Measurements from ENCODE around the gene AKAP8L. TPM values are rescaled to one million over a fixed set of nuclear protein-coding genes. Genes with fewer than 3 reads are reported as not detected.
A peak's percentile ranks its signal among the peaks of the same experiment; 100 is the strongest.

Gene AKAP8L
- total and polyA plus RNA-seq, 4 donors: 16.4 to 67.1 (median 42.9) TPM

GRCh38 chr19:15439078-15439799 is 20.5 kb upstream of the AKAP8L start:
- peaks cover 12 to 29% (median 24%) of the 10 kb centered on the region in 4 donors for H3K4me1 ChIP-seq (ENCODE audit: control insufficient read depth in 4 of 4, insufficient read depth in 4 of 4, low read length in 3 of 4)
- no peaks in the 10 kb centered on the region for H3K36me3 ChIP-seq (ENCODE audit: control insufficient read depth in 4 of 4, insufficient read depth in 3 of 4, low read depth in 1 of 4, low read length in 3 of 4)
- H3K4me3 ChIP-seq (ENCODE audit: low read depth in 1 of 3, low read length in 3 of 3): no peak overlapping the region
- WGBS: 83% methylated on average over 25 of the region's 25 CpGs
- H3K9ac ChIP-seq (ENCODE audit: low read depth in 1 of 2, low read length in 2 of 2): no peak overlapping the region
- no peaks in the 10 kb centered on the region for H3K9me3 ChIP-seq (ENCODE audit: control insufficient read depth in 4 of 4, low read length in 3 of 4)
- no peak overlapping the region for H3K27ac ChIP-seq (ENCODE audit: low read depth in 1 of 2, low read length in 2 of 2)
- DNase-seq (ENCODE audit: low spot score): no peak
- no peak for TF ChIP-seq SP1 (IDR thresholded peaks at IDR 0.05)
- no peaks in the 10 kb centered on the region for H3K27me3 ChIP-seq (ENCODE audit: control insufficient read depth in 4 of 4, insufficient read depth in 4 of 4, low read length in 3 of 4)

- Histone ChIP-seq H3K27ac (ENCODE audit: low read depth in 1 of 2, low read length in 2 of 2) (no peak overlapping the region), H3K36me3 (ENCODE audit: control insufficient read depth in 4 of 4, insufficient read depth in 3 of 4, low read depth in 1 of 4, low read length in 3 of 4) (no peaks in the 10 kb centered on the region), H3K4me1 (ENCODE audit: control insufficient read depth in 4 of 4, insufficient read depth in 4 of 4, low read length in 3 of 4) (peaks cover 12 to 24% (median 18%) of the 10 kb centered on the region in 4 donors), H3K9me3 (ENCODE audit: control insufficient read depth in 4 of 4, low read length in 3 of 4) (no peaks in the 10 kb centered on the region), H3K9ac (ENCODE audit: low read depth in 1 of 2, low read length in 2 of 2) (no peak overlapping the region), H3K4me3 (ENCODE audit: low read depth in 1 of 3, low read length in 3 of 3) (no peak overlapping the region), H3K27me3 (ENCODE audit: control insufficient read depth in 4 of 4, insufficient read depth in 4 of 4, low read length in 3 of 4) (no peaks in the 10 kb centered on the region)
- no peak for DNase-seq (ENCODE audit: low spot score)
- WGBS: 96% methylated on average over 27 of the region's 27 CpGs
- no peak for TF ChIP-seq SP1 (IDR thresholded peaks at IDR 0.05)
- no peak for TF ChIP-seq REST (IDR thresholded peaks at IDR 0.05)
- TF ChIP-seq ATF3 (IDR thresholded peaks at IDR 0.05): no peak
- TF ChIP-seq FOXA1 (IDR thresholded peaks at IDR 0.05): no peak
- no peak for TF ChIP-seq RAD21 (IDR thresholded peaks at IDR 0.05)
- TF ChIP-seq ZBTB33 (IDR thresholded peaks at IDR 0.05): no peak
- no peak for TF ChIP-seq HNF4A (conservative IDR thresholded peaks at IDR 0.05)
- no peak for TF ChIP-seq TAF1 (conservative IDR thresholded peaks at IDR 0.05)
- TF ChIP-seq GABPA (IDR thresholded peaks at IDR 0.05 in 1 of 2, conservative IDR thresholded peaks at IDR 0.05 in 1 of 2): no peak
Observed at GRCh38 chr19:15438577-15438976, 19.8 kb upstream of the AKAP8L start.

- DNase-seq (ENCODE audit: low spot score): no peak
- Histone ChIP-seq H3K9ac (ENCODE audit: low read depth in 1 of 2, low read length in 2 of 2) (no peak overlapping the region), H3K9me3 (ENCODE audit: control insufficient read depth in 4 of 4, low read length in 3 of 4) (no peaks in the 10 kb centered on the region), H3K27me3 (ENCODE audit: control insufficient read depth in 4 of 4, insufficient read depth in 4 of 4, low read length in 3 of 4) (no peaks in the 10 kb centered on the region), H3K4me3 (ENCODE audit: low read depth in 1 of 3, low read length in 3 of 3) (no peak overlapping the region), H3K4me1 (ENCODE audit: control insufficient read depth in 4 of 4, insufficient read depth in 4 of 4, low read length in 3 of 4) (peaks cover 12 to 24% (median 16%) of the 10 kb centered on the region in 4 donors), H3K27ac (ENCODE audit: low read depth in 1 of 2, low read length in 2 of 2) (no peak overlapping the region), H3K36me3 (ENCODE audit: control insufficient read depth in 4 of 4, insufficient read depth in 3 of 4, low read depth in 1 of 4, low read length in 3 of 4) (no peaks in the 10 kb centered on the region)
- TF ChIP-seq HNF4A (conservative IDR thresholded peaks at IDR 0.05): peak in 1 of 2 donors; percentile 17
- TF ChIP-seq RAD21 (IDR thresholded peaks at IDR 0.05): no peak
- TF ChIP-seq RXRA (IDR thresholded peaks at IDR 0.05): peak in 1 of 2 donors; percentile 22
- 60% methylated on average over 2 of the region's 2 CpGs for whole genome bisulfite sequencing
Observed at GRCh38 chr19:15438124-15438496, 19.3 kb upstream of the AKAP8L start.
